Left renal cortex interstitium (tissue), 4 donors: ENCODE data around the gene GIMAP2. TPM values are rescaled to one million over a fixed set of nuclear protein-coding genes. Genes with fewer than 3 reads are reported as not detected.

Source experiments
- DNase-seq, 4 donors: peaks; one replicate each; pipeline ENCODE4 v3.0.0-alpha.2; 2013; ENCODE audit warnings: low read depth in 4 of 4, low spot score in 2 of 4, missing footprints in 1 of 4
- polyA plus RNA-seq, 4 donors: library from polyadenylated mRNA; unstranded; fragments of 120-200 nt; gene quantifications; one replicate each; pipeline ENCODE4 v1.2.1, GENCODE V29; 2013; ENCODE audit not compliant: insufficient read length in 4 of 4

The GIMAP2 gene
- polyA plus RNA-seq, 4 donors = 7.4 to 10.1 (median 8.1) TPM

- DNase-seq = no peak
Measured at GRCh38 chr7:150731916-150732315, 46.4 kb downstream of the GIMAP2 start.

- DNase-seq = no peak
Measured at GRCh38 chr7:150732786-150733481, 47.4 kb downstream of the GIMAP2 start.

GRCh38 chr7:150733482-150734095 lies 48.1 kb downstream of the GIMAP2 start:
- no peak for DNase-seq

- DNase-seq = no peak
Measured at GRCh38 chr7:150734254-150734653, 48.7 kb downstream of the GIMAP2 start.

- no peak for DNase-seq
Measured at GRCh38 chr7:150735596-150736358, 50.3 kb downstream of the GIMAP2 start.

- no peak for DNase-seq
Measured at GRCh38 chr7:150736864-150737263, 51.4 kb downstream of the GIMAP2 start.

- no peak for DNase-seq
Measured at GRCh38 chr7:150737265-150738055, 52.0 kb downstream of the GIMAP2 start, which contains the start of gene GIMAP5. Gene GIMAP5, plus strand, starts transcription at chr7:150737418. Its CDS starts 3,467 bp downstream, at chr7:150740885.

- DNase-seq = no peak
Measured at GRCh38 chr7:150738092-150738491, 52.6 kb downstream of the GIMAP2 start.

- DNase-seq = no peak
Measured at GRCh38 chr7:150738591-150739001, 53.1 kb downstream of the GIMAP2 start.

- no peak for DNase-seq
Measured at GRCh38 chr7:150739033-150739432, 53.5 kb downstream of the GIMAP2 start.

- DNase-seq = no peak
Measured at GRCh38 chr7:150740053-150740452, 54.5 kb downstream of the GIMAP2 start.

GRCh38 chr7:150742286-150742968 lies 56.9 kb downstream of the GIMAP2 start:
- DNase-seq = no peak

Other genes with a start within 250 kb of the GIMAP2 start
- 1 to 10 TPM; 8.2 to 8.6 (median 8.4) TPM for gene GIMAP8, start 235.1 kb upstream of the GIMAP2 start, polyA plus RNA-seq
- 10 to 100 TPM; 11.4 to 19.6 (median 15.2) TPM for gene GIMAP7, start 170.8 kb upstream of the GIMAP2 start, polyA plus RNA-seq
- 10 to 100 TPM; 20.0 to 28.3 (median 22.8) TPM for gene GIMAP4, start 118.3 kb upstream of the GIMAP2 start, polyA plus RNA-seq
- gene GIMAP6, start 53.3 kb upstream of the GIMAP2 start, polyA plus RNA-seq = 10 to 100 TPM; 13.1 to 17.6 (median 15.6) TPM
- 1 to 10 TPM; 2.0 to 3.0 (median 2.9) TPM for gene GIMAP1, start 30.9 kb downstream of the GIMAP2 start, polyA plus RNA-seq
- 1 to 10 TPM; 3.2 to 6.6 (median 5.0) TPM for gene GIMAP5, start 51.7 kb downstream of the GIMAP2 start, polyA plus RNA-seq
- 100 to 1,000 TPM in 1 of 4 donors, 10 to 100 TPM in 3; 68.3 to 103 (median 85.6) TPM for gene TMEM176B, start 114.7 kb downstream of the GIMAP2 start, polyA plus RNA-seq
- 100 to 1,000 TPM in 2 of 4 donors, 10 to 100 TPM in 2; 74.3 to 122 (median 96.8) TPM for gene TMEM176A, start 115.1 kb downstream of the GIMAP2 start, polyA plus RNA-seq
- 100 to 1,000 TPM in 1 of 4 donors, 10 to 100 TPM in 3; 23.9 to 102 (median 75.6) TPM for gene AOC1, start 166.8 kb downstream of the GIMAP2 start, polyA plus RNA-seq